NCI-H1417 (cell line): ENCODE data around the gene KCNQ1OT1.

ENCODE experiments used
- DNase-seq, 3 experiments: peaks; one replicate each; lab custom pipeline; 2025; lab: John Stamatoyannopoulos, UW

Gene KCNQ1OT1

GRCh38 chr11:2570841-2571597, 128.8 kb downstream of the KCNQ1OT1 start:
- no peak for DNase-seq

GRCh38 chr11:2570211-2570811, 129.5 kb downstream of the KCNQ1OT1 start:
- no peak for DNase-seq

- DNase-seq = no peak
These were observed 130.0 kb downstream of the KCNQ1OT1 start for GRCh38 chr11:2569731-2570210.

- no peak for DNase-seq
These were observed 130.5 kb downstream of the KCNQ1OT1 start for GRCh38 chr11:2569321-2569721.

- no peak for DNase-seq
These were observed 132.6 kb downstream of the KCNQ1OT1 start for GRCh38 chr11:2567026-2567671.

- no peak for DNase-seq
These were observed 133.4 kb downstream of the KCNQ1OT1 start for GRCh38 chr11:2566223-2567025.

GRCh38 chr11:2565447-2566222, 134.2 kb downstream of the KCNQ1OT1 start:
- DNase-seq = no peak

GRCh38 chr11:2564588-2565425, 135.0 kb downstream of the KCNQ1OT1 start:
- DNase-seq = no peak

GRCh38 chr11:2564008-2564530, 135.7 kb downstream of the KCNQ1OT1 start:
- DNase-seq = no peak

GRCh38 chr11:2563213-2564007, 136.4 kb downstream of the KCNQ1OT1 start:
- DNase-seq = no peak

GRCh38 chr11:2562890-2563212, 136.9 kb downstream of the KCNQ1OT1 start:
- no peak for DNase-seq

- no peak for DNase-seq
These were observed 137.9 kb downstream of the KCNQ1OT1 start for GRCh38 chr11:2561696-2562581.

GRCh38 chr11:2559527-2560311, 140.1 kb downstream of the KCNQ1OT1 start:
- no peak for DNase-seq

- peak in 1 of 3 experiments; percentile 3 for DNase-seq
These were observed 140.8 kb downstream of the KCNQ1OT1 start for GRCh38 chr11:2558861-2559526.

GRCh38 chr11:2558397-2558796, 141.4 kb downstream of the KCNQ1OT1 start:
- no peak for DNase-seq
